ENCODE measurements around the gene LRRC73.
"Not testable (repeated sequence)": the region's sequence is repeated elsewhere in the genome, so short reads cannot be mapped to it uniquely, and the experiment has no call there.

Gene LRRC73, protein sequence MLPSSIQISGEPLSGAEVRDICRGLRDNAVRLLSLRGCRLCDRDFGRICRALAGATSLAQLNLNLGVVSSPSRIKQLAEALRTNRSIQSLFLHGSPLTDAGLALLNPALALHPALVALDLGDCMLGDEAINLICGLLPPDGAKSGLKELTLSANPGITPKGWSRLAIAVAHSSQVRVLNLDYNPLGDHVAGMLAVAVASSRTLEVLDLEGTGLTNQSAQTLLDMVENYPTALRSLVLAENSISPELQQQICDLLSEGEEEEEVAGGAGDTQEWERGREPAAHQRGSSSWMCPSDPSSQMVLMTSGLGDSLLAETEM

DNA sequence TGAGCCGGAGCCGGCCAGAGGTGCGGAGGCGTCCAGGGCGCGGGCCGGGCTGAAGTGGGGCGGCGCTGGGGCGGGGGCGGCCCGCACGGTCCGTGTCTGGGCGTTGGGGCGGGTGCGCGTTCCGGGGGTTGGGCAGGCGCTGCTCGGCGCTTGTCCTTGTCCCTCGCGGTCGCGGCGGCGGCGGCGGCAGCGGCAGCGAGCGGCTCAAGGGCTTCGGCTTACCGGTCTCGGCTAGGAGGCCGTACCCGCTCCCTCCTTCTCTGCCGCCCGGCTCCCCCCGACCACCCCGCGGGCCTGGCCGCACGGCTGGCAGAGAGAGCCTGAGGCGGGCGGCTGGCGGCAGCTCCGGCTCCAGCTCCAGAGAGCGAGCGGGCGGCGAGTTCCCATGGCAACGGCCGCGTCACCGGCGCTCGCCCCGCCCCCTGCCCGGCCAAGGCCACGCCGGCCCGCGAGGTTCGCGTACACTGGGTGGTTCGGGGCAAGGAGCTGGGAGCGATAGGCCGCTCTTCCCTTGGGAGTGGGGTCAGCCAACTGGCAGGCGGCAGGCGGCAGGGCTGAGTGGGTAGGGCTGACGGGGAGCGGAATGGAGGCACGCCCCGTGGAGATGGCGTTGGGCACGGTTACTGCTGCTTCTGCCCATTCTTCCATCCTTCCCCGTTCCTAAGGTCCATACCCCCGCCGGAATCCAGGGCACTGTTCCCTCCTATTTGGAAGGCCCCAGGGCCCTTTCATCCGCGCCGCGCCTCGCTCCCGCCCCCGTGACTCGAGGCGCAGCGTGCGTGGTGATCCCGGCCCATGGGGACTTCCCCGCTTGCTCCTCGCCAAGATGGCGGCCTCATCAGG is at the start of gene LRRC73:
LRRC73 (minus strand) TSS at position 363 of the 843 bp plus-strand sequence. CDS start 561 bp downstream, outside the sequence.
- no peaks in the 10 kb centered on the region for H3K9me2 ChIP-seq (replicated peaks; ENCODE audit: insufficient read depth, low read length)
- peaks cover under 1% of the 10 kb centered on the region; the same call in 1 of the 2 replicates for H3K4me1 ChIP-seq (ENCODE audit: low read length)
- H3K36me3 ChIP-seq (replicated peaks; ENCODE audit: insufficient read depth, low read length), result no peaks in the 10 kb centered on the region
- H3K79me2 ChIP-seq (ENCODE audit: low read length), result peaks cover 9% of the 10 kb centered on the region
- peak; percentile 80 for DNase-seq
- H2AFZ ChIP-seq (ENCODE audit: low read length), result 0 out of 2 replicates have a peak within 1 kb of the TSS, but pooled peaks have one; percentile 54
- no peaks in the 10 kb centered on the region for H4K20me1 ChIP-seq (ENCODE audit: insufficient read depth, low read length)
- H3K4me2 ChIP-seq (ENCODE audit: low read depth, low read length), result peak within 1 kb of the TSS; percentile 85
- peaks cover 6% of the 10 kb centered on the region; the same call in 1 of the 2 replicates for H3K27me3 ChIP-seq (replicated peaks; ENCODE audit: insufficient read depth, low read length)
- no peak within 1 kb of the TSS for H3K27ac ChIP-seq (ENCODE audit: low read length)
- TF ChIP-seq EZH2phosphoT487 (IDR thresholded peaks at IDR 0.05; ENCODE audit: low read length) (no peak), EZH2 (optimal IDR thresholded peaks at IDR 0.05; ENCODE audit: low read depth, low read length) (no peak)
- TF ChIP-seq, protein P1, sequence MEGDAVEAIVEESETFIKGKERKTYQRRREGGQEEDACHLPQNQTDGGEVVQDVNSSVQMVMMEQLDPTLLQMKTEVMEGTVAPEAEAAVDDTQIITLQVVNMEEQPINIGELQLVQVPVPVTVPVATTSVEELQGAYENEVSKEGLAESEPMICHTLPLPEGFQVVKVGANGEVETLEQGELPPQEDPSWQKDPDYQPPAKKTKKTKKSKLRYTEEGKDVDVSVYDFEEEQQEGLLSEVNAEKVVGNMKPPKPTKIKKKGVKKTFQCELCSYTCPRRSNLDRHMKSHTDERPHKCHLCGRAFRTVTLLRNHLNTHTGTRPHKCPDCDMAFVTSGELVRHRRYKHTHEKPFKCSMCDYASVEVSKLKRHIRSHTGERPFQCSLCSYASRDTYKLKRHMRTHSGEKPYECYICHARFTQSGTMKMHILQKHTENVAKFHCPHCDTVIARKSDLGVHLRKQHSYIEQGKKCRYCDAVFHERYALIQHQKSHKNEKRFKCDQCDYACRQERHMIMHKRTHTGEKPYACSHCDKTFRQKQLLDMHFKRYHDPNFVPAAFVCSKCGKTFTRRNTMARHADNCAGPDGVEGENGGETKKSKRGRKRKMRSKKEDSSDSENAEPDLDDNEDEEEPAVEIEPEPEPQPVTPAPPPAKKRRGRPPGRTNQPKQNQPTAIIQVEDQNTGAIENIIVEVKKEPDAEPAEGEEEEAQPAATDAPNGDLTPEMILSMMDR (IDR thresholded peaks at IDR 0.05; ENCODE audit: low read length), result no peak
- peak within 1 kb of the TSS; percentile 40; the same call in 1 of the 2 replicates for H3K9ac ChIP-seq (ENCODE audit: low read length)
- peak within 1 kb of the TSS; percentile 66 for H3K4me3 ChIP-seq (ENCODE audit: low read length)
- H3F3A ChIP-seq (ENCODE audit: insufficient read depth, low read length), result peaks cover 6% of the 10 kb centered on the region
- no peaks in the 10 kb centered on the region for H3K9me3 ChIP-seq (replicated peaks; ENCODE audit: insufficient read depth, low read length)

DNA sequence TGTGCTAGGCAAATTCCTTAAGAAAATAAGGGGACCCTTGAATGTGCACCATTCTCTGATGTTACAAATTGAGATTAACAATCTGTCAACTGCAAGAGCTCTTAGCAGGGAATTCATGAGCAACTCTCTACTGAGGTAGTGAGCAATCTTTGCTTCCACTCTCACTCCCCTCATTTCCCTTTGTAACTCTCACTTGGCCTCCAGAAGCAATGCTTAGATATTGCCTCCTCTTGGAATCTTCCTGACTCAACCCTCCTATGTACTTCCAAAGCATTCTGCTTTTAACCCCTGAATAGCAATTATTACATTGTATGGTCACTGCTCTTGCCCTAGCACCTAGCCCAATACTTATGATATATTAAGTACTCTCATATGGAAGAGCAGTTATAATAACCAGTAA is 49.2 kb upstream of the LRRC73 start:
- Histone ChIP-seq H3K36me3 (replicated peaks; ENCODE audit: insufficient read depth, low read length) (peaks cover 6% of the 10 kb centered on the region), H3K9me3 (replicated peaks; ENCODE audit: insufficient read depth, low read length) (no peaks in the 10 kb centered on the region), H3K4me3 (ENCODE audit: low read length) (no peak overlapping the region), H3F3A (ENCODE audit: insufficient read depth, low read length) (no peaks in the 10 kb centered on the region), H3K27ac (ENCODE audit: low read length) (no peak overlapping the region), H3K4me1 (ENCODE audit: low read length) (no peaks in the 10 kb centered on the region), H3K4me2 (ENCODE audit: low read depth, low read length) (no peak overlapping the region), H4K20me1 (ENCODE audit: insufficient read depth, low read length) (no peaks in the 10 kb centered on the region), H2AFZ (ENCODE audit: low read length) (no peak overlapping the region), H3K9ac (ENCODE audit: low read length) (no peak overlapping the region), H3K9me2 (replicated peaks; ENCODE audit: insufficient read depth, low read length) (no peaks in the 10 kb centered on the region), H3K79me2 (ENCODE audit: low read length) (no peaks in the 10 kb centered on the region), H3K27me3 (replicated peaks; ENCODE audit: insufficient read depth, low read length) (no peaks in the 10 kb centered on the region)
- TF ChIP-seq EZH2phosphoT487 (IDR thresholded peaks at IDR 0.05; ENCODE audit: low read length) (no peak), EZH2 (optimal IDR thresholded peaks at IDR 0.05; ENCODE audit: low read depth, low read length) (no peak)
- TF ChIP-seq, protein P1 (IDR thresholded peaks at IDR 0.05; ENCODE audit: low read length), result no peak
- no peak for DNase-seq

DNA sequence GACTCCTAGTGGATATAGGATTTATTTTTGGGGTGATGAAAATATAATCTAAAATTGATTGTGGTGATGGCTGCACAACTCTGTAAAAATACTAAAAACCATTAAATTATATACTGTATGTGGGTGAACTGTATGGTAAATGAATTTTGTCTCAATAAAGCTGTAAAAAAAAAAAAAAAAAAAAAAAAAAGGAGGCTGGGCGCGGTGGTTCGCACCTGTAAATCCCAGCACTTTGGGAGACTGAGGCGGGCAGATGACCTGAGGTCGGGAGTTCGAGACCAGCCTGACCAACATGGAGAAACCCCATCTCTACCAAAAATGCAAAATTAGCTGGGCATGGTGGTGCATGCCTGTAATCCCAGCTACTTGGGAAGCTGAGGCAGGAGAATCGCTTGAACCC is 47.5 kb upstream of the LRRC73 start:
- not testable (repeated sequence) for H3K4me2 ChIP-seq (ENCODE audit: low read depth, low read length); H3K9ac ChIP-seq (ENCODE audit: low read length); H2AFZ ChIP-seq (ENCODE audit: low read length); H3K36me3 ChIP-seq (replicated peaks; ENCODE audit: insufficient read depth, low read length); H3K4me1 ChIP-seq (ENCODE audit: low read length); H3F3A ChIP-seq (ENCODE audit: insufficient read depth, low read length); H3K79me2 ChIP-seq (ENCODE audit: low read length); H4K20me1 ChIP-seq (ENCODE audit: insufficient read depth, low read length); H3K9me3 ChIP-seq (replicated peaks; ENCODE audit: insufficient read depth, low read length); H3K4me3 ChIP-seq (ENCODE audit: low read length); H3K27me3 ChIP-seq (replicated peaks; ENCODE audit: insufficient read depth, low read length); H3K27ac ChIP-seq (ENCODE audit: low read length); H3K9me2 ChIP-seq (replicated peaks; ENCODE audit: insufficient read depth, low read length); DNase-seq

Data from MM.1S (cell line).